ENCODE results near the gene ZNF564. TPM values are rescaled to one million over a fixed set of nuclear protein-coding genes. Genes with fewer than 3 reads are reported as not detected.

ZNF564 gene
- total and polyA plus RNA-seq, 2 experiments from 2014 or later, result 7.1 to 8.6 TPM

GRCh38 chr19:12485571-12485970, 65.7 kb downstream of the ZNF564 start (continued):
- TF ChIP-seq ETS1 (IDR thresholded peaks at IDR 0.05) (no peak), JUNB (IDR thresholded peaks at IDR 0.05; ENCODE audit: unreplicated experiment) (no peak), POLR2AphosphoS5 (IDR thresholded peaks at IDR 0.05; ENCODE audit: low read depth) (no peak)

DNA sequence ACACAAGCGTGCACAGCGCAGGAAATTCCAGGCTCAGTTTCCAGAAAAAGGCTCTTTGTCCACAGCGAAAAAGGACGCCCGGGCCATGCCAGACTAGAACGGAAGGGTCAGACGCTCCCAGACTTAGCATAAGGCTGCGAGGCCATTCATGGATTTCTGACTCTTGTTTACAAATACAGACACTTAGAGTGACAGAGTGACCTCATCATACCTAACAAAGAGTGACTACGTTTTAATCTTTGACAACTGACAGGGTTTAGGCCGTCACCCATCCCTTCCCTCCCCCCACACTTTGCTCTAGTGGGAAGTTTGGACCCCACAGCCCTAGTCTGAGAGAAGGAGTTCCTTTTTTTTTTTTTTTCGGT, 66.2 kb downstream of the ZNF564 start:
- Mint-ChIP-seq H3K4me3 (peak overlapping the region; percentile 89), H3K27me3 (ENCODE audit: insufficient read depth, low read depth, poor library complexity) (peaks cover 3% of the 10 kb centered on the region), H3K9me3 (peaks cover 4% of the 10 kb centered on the region; the same call in 2 of the 3 replicates), H3K4me1 (peaks cover 10% of the 10 kb centered on the region; the same call in 2 of the 3 replicates), H3K27ac (peak overlapping the region; percentile 89), H3K36me3 (ENCODE audit: low read depth) (no peaks in the 10 kb centered on the region; the same call in 2 of the 3 replicates)
- Histone ChIP-seq H3K4me1 (ENCODE audit: insufficient read depth) (peaks cover 13% of the 10 kb centered on the region; the same call in 1 of the 2 replicates), H3K27ac (ENCODE audit: low read depth) (no peak overlapping the region), H4K20me1 (replicated peaks; ENCODE audit: insufficient read depth) (peaks cover 8% of the 10 kb centered on the region; the same call in 1 of the 2 replicates), H3K27me3 (ENCODE audit: insufficient read depth) (peaks cover 17% of the 10 kb centered on the region), H3K36me3 (ENCODE audit: insufficient read depth) (no peaks in the 10 kb centered on the region), H3K4me2 (peak overlapping the region; percentile 83), H3F3A (replicated peaks; ENCODE audit: low read depth) (no peaks in the 10 kb centered on the region), H3K9me2 (ENCODE audit: insufficient read depth) (no peaks in the 10 kb centered on the region), H3K4me3 (peak overlapping the region; percentile 58), H2AFZ (peak overlapping the region; percentile 85), H3K79me2 (replicated peaks; ENCODE audit: insufficient read depth) (0 out of 2 replicates have a peak, but pooled peaks cover 3% of the 10 kb centered on the region)
- ATAC-seq (peak; percentile 51), DNase-seq (ENCODE audit: low spot score) (no peak)
- no peak for TF ChIP-seq ZNF331 (CRISPR knock-in tag; IDR thresholded peaks at IDR 0.05; ENCODE audit: low read depth)
- no peak for TF ChIP-seq STAT1 (IDR thresholded peaks at IDR 0.05; ENCODE audit: unreplicated experiment)
- TF ChIP-seq, protein P1, sequence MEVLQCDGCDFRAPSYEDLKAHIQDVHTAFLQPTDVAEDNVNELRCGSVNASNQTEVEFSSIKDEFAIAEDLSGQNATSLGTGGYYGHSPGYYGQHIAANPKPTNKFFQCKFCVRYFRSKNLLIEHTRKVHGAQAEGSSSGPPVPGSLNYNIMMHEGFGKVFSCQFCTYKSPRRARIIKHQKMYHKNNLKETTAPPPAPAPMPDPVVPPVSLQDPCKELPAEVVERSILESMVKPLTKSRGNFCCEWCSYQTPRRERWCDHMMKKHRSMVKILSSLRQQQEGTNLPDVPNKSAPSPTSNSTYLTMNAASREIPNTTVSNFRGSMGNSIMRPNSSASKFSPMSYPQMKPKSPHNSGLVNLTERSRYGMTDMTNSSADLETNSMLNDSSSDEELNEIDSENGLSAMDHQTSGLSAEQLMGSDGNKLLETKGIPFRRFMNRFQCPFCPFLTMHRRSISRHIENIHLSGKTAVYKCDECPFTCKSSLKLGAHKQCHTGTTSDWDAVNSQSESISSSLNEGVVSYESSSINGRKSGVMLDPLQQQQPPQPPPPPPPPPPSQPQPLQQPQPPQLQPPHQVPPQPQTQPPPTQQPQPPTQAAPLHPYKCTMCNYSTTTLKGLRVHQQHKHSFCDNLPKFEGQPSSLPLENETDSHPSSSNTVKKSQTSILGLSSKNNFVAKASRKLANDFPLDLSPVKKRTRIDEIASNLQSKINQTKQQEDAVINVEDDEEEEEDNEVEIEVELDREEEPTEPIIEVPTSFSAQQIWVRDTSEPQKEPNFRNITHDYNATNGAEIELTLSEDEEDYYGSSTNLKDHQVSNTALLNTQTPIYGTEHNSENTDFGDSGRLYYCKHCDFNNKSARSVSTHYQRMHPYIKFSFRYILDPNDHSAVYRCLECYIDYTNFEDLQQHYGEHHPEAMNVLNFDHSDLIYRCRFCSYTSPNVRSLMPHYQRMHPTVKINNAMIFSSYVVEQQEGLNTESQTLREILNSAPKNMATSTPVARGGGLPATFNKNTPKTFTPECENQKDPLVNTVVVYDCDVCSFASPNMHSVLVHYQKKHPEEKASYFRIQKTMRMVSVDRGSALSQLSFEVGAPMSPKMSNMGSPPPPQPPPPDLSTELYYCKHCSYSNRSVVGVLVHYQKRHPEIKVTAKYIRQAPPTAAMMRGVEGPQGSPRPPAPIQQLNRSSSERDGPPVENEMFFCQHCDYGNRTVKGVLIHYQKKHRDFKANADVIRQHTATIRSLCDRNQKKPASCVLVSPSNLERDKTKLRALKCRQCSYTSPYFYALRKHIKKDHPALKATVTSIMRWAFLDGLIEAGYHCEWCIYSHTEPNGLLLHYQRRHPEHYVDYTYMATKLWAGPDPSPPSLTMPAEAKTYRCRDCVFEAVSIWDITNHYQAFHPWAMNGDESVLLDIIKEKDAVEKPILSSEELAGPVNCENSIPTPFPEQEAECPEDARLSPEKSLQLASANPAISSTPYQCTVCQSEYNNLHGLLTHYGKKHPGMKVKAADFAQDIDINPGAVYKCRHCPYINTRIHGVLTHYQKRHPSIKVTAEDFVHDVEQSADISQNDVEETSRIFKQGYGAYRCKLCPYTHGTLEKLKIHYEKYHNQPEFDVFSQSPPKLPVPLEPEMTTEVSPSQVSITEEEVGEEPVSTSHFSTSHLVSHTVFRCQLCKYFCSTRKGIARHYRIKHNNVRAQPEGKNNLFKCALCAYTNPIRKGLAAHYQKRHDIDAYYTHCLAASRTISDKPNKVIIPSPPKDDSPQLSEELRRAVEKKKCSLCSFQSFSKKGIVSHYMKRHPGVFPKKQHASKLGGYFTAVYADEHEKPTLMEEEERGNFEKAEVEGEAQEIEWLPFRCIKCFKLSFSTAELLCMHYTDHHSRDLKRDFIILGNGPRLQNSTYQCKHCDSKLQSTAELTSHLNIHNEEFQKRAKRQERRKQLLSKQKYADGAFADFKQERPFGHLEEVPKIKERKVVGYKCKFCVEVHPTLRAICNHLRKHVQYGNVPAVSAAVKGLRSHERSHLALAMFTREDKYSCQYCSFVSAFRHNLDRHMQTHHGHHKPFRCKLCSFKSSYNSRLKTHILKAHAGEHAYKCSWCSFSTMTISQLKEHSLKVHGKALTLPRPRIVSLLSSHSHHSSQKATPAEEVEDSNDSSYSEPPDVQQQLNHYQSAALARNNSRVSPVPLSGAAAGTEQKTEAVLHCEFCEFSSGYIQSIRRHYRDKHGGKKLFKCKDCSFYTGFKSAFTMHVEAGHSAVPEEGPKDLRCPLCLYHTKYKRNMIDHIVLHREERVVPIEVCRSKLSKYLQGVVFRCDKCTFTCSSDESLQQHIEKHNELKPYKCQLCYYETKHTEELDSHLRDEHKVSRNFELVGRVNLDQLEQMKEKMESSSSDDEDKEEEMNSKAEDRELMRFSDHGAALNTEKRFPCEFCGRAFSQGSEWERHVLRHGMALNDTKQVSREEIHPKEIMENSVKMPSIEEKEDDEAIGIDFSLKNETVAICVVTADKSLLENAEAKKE (CRISPR knock-in tag; IDR thresholded peaks at IDR 0.05), result no peak
- no peak for TF ChIP-seq CREB1 (CRISPR knock-in tag; IDR thresholded peaks at IDR 0.05; ENCODE audit: low read depth)
- TF ChIP-seq, protein P2, sequence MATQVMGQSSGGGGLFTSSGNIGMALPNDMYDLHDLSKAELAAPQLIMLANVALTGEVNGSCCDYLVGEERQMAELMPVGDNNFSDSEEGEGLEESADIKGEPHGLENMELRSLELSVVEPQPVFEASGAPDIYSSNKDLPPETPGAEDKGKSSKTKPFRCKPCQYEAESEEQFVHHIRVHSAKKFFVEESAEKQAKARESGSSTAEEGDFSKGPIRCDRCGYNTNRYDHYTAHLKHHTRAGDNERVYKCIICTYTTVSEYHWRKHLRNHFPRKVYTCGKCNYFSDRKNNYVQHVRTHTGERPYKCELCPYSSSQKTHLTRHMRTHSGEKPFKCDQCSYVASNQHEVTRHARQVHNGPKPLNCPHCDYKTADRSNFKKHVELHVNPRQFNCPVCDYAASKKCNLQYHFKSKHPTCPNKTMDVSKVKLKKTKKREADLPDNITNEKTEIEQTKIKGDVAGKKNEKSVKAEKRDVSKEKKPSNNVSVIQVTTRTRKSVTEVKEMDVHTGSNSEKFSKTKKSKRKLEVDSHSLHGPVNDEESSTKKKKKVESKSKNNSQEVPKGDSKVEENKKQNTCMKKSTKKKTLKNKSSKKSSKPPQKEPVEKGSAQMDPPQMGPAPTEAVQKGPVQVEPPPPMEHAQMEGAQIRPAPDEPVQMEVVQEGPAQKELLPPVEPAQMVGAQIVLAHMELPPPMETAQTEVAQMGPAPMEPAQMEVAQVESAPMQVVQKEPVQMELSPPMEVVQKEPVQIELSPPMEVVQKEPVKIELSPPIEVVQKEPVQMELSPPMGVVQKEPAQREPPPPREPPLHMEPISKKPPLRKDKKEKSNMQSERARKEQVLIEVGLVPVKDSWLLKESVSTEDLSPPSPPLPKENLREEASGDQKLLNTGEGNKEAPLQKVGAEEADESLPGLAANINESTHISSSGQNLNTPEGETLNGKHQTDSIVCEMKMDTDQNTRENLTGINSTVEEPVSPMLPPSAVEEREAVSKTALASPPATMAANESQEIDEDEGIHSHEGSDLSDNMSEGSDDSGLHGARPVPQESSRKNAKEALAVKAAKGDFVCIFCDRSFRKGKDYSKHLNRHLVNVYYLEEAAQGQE (IDR thresholded peaks at IDR 0.05; ENCODE audit: unreplicated experiment), result no peak
- no peak for TF ChIP-seq JUNB (IDR thresholded peaks at IDR 0.05; ENCODE audit: unreplicated experiment)
- no peak for TF ChIP-seq ZNF114 (CRISPR knock-in tag; IDR thresholded peaks at IDR 0.05)
- TF ChIP-seq EZH2 (IDR thresholded peaks at IDR 0.05; ENCODE audit: low read depth, unreplicated experiment), result no peak
